GM23338 (cell line): ENCODE data around the gene GNG10. TPM values are rescaled to one million over a fixed set of nuclear protein-coding genes. Genes with fewer than 3 reads are reported as not detected.
A peak's percentile ranks its signal among the peaks of the same experiment; 100 is the strongest.

Experiments used
- ATAC-seq: fragments of 200-7000 bp; cut with Tn5 transposase; 3 replicates; pipeline ENCODE4 v1.9.1; 2020
- DNase-seq: peaks from one replicate; pipeline ENCODE4 v3.0.0-alpha.2; 2015; ENCODE audit warnings: low spot score
- H2AFZ ChIP-seq: fragments of 200-600 bp; sonication (generic); 2 replicates; pipeline ENCODE4 v1.8.0; 2016; ENCODE audit warnings: antibody characterized with exemption, mild to moderate bottlenecking, moderate library complexity
- H3F3A ChIP-seq: fragments of 200-600 bp; sonication (generic); replicated peaks from 2 replicates; pipeline ENCODE4 v1.8.0; 2017; ENCODE audit warnings: antibody characterized with exemption, mixed run types, low read depth
- H3K27ac ChIP-seq: fragments of 200-600 bp; sonication (generic); 2 replicates; pipeline ENCODE4 v1.6.1; 2016; ENCODE audit warnings: low read depth
- H3K27me3 ChIP-seq: fragments of 200-600 bp; sonication (generic); 2 replicates; pipeline ENCODE4 v1.8.0; 2016; ENCODE audit warnings: mild to moderate bottlenecking, mixed run types, moderate library complexity; ENCODE audit not compliant: insufficient read depth
- H3K36me3 ChIP-seq: fragments of 200-600 bp; sonication (generic); 2 replicates; pipeline ENCODE4 v1.8.0; 2016; ENCODE audit warnings: mild to moderate bottlenecking; ENCODE audit not compliant: insufficient read depth
- H3K4me1 ChIP-seq: fragments of 200-600 bp; sonication (generic); 2 replicates; pipeline ENCODE4 v1.8.0; 2016; ENCODE audit warnings: mild to moderate bottlenecking, moderate library complexity; ENCODE audit not compliant: insufficient read depth
- H3K4me2 ChIP-seq: fragments of 200-600 bp; sonication (generic); 2 replicates; pipeline ENCODE4 v1.7.1; 2017; ENCODE audit warnings: mixed run types
- H3K4me3 ChIP-seq: fragments of 200-600 bp; sonication (generic); 2 replicates; pipeline ENCODE4 v1.6.1; 2016; ENCODE audit warnings: mixed run types
- H3K79me2 ChIP-seq: fragments of 200-600 bp; sonication (generic); replicated peaks from 2 replicates; pipeline ENCODE4 v1.8.0; 2017; ENCODE audit warnings: mild to moderate bottlenecking; ENCODE audit not compliant: insufficient read depth
- H3K9me2 ChIP-seq: fragments of 200-600 bp; sonication (generic); 2 replicates; pipeline ENCODE4 v1.8.0; 2017; ENCODE audit not compliant: insufficient read depth
- H4K20me1 ChIP-seq: fragments of 200-600 bp; sonication (generic); replicated peaks from 2 replicates; pipeline ENCODE4 v1.8.0; 2017; ENCODE audit warnings: mild to moderate bottlenecking; ENCODE audit not compliant: insufficient read depth
- H3K27ac Mint-ChIP-seq: 2 replicates; pipeline ENCODE4 v1.8.0; 2020; ENCODE audit warnings: inconsistent platforms, mild to moderate bottlenecking, moderate library complexity, mixed read lengths
- H3K27me3 Mint-ChIP-seq: 3 replicates; pipeline ENCODE4 v1.8.0; 2022; ENCODE audit warnings: low read depth, mild to moderate bottlenecking, moderate library complexity, mixed read lengths, inconsistent platforms; ENCODE audit not compliant: insufficient read depth, poor library complexity
- H3K36me3 Mint-ChIP-seq: 3 replicates; pipeline ENCODE4 v1.8.0; 2021; ENCODE audit warnings: low read depth, mild to moderate bottlenecking, inconsistent platforms, moderate library complexity, mixed read lengths
- H3K4me1 Mint-ChIP-seq: 3 replicates; pipeline ENCODE4 v1.8.0; 2020; ENCODE audit warnings: mild to moderate bottlenecking, inconsistent platforms, mixed read lengths
- H3K4me3 Mint-ChIP-seq: 3 replicates; pipeline ENCODE4 v1.8.0; 2021; ENCODE audit warnings: moderate library complexity, mild to moderate bottlenecking, inconsistent platforms, mixed read lengths
- H3K9me3 Mint-ChIP-seq: 3 replicates; pipeline ENCODE4 v1.8.0; 2020; ENCODE audit warnings: moderate library complexity, mild to moderate bottlenecking, inconsistent platforms, mixed read lengths
- CREB1 ChIP-seq: fragments of 250-450 bp; sonication (Bioruptor Pico); IDR thresholded peaks from 2 replicates; pipeline ENCODE4 v1.5.0; 2020; ENCODE audit warnings: low read depth, mild to moderate bottlenecking, moderate library complexity
- EZH2 ChIP-seq: fragments of 200-600 bp; sonication (generic); IDR thresholded peaks from one replicate; pipeline ENCODE4 v1.8.0; 2017; ENCODE audit warnings: antibody characterized with exemption, mild to moderate bottlenecking, low read depth; ENCODE audit not compliant: unreplicated experiment
- EZH2phosphoT487 ChIP-seq: fragments of 200-600 bp; sonication (generic); IDR thresholded peaks from one replicate; pipeline ENCODE4 v1.8.1; 2018; ENCODE audit warnings: antibody characterized with exemption; ENCODE audit not compliant: unreplicated experiment
- JUNB ChIP-seq: IDR thresholded peaks from one replicate; pipeline ENCODE4 v1.6.1; 2016; ENCODE audit warnings: antibody characterized with exemption; ENCODE audit not compliant: unreplicated experiment
- NANOG ChIP-seq: IDR thresholded peaks from 2 replicates; pipeline ENCODE4 v1.6.1; 2016; ENCODE audit warnings: antibody characterized with exemption, borderline replicate concordance
- POLR2AphosphoS5 ChIP-seq: IDR thresholded peaks from 2 replicates; pipeline ENCODE4 v1.6.1; 2016; ENCODE audit warnings: antibody characterized with exemption, low read depth
- STAT1 ChIP-seq: IDR thresholded peaks from one replicate; pipeline ENCODE4 v1.6.1; 2016; ENCODE audit warnings: antibody characterized with exemption; ENCODE audit not compliant: unreplicated experiment
- ZNF114 ChIP-seq: fragments of 250-450 bp; sonication (Bioruptor Pico); IDR thresholded peaks from 2 replicates; pipeline ENCODE4 v1.5.0; 2020; ENCODE audit warnings: mild to moderate bottlenecking, moderate library complexity
- ZNF331 ChIP-seq: fragments of 250-450 bp; sonication (Bioruptor Pico); IDR thresholded peaks from 2 replicates; pipeline ENCODE4 v1.5.0; 2020; ENCODE audit warnings: low read depth, mild to moderate bottlenecking, moderate library complexity
- polyA plus RNA-seq: library from polyadenylated mRNA; unstranded; fragments of >200 nt; fragmentation: Nextera tagmentation; extraction: Ambion mirVana; gene quantifications from 2 replicates; pipeline ENCODE4 v1.2.1, GENCODE V29; 2016
- total RNA-seq: library from RNA; depleted of rRNA; stranded (reverse); fragments of >200 nt; shearing (Covaris generic); gene quantifications from 2 replicates; pipeline ENCODE4 v1.2.3, GENCODE V29; 2014
- TF ChIP-seq, protein P1 (sequence below): IDR thresholded peaks from 2 replicates; pipeline ENCODE4 v1.6.1; 2016; ENCODE audit warnings: antibody characterized with exemption
- TF ChIP-seq, protein P2 (sequence below): IDR thresholded peaks from one replicate; pipeline ENCODE4 v1.6.1; 2018; ENCODE audit warnings: antibody characterized with exemption; ENCODE audit not compliant: unreplicated experiment
- TF ChIP-seq, protein P3 (sequence below), 2 experiments: fragments of 200-600 bp in 1 of 2; sonication (generic) in 1 of 2; conservative IDR thresholded peaks; 2 replicates each; pipeline versions ENCODE4 v1.5.1 to v1.6.1; 2016 to 2017; ENCODE audit warnings: antibody characterized with exemption in 2 of 2, low read depth in 2 of 2, mild to moderate bottlenecking in 2 of 2, moderate library complexity in 1 of 2

The GNG10 gene
- total and polyA plus RNA-seq, 2 experiments from 2014 or later, result 49.9 to 61.2 TPM

DNA sequence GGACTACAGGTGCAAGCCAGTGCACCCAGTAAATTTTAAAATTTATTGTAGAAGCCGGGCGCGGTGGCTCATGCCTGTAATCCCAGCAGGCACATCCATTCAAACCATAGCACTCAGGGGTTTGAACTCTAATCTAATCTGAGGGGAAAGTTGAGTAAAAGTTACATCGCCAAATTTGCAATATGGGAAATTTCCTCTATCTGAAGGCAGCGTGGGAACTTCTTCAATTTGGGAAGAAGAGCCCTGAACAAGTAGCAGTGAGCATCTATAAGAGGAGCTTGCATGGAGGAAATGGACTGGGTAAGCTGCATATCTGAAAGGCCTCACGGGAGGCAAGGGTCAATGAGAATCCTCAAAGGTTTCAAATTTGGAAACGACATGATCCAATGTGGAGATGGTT lies 33.0 kb upstream of the GNG10 start (continued):
- TF ChIP-seq, protein P1, sequence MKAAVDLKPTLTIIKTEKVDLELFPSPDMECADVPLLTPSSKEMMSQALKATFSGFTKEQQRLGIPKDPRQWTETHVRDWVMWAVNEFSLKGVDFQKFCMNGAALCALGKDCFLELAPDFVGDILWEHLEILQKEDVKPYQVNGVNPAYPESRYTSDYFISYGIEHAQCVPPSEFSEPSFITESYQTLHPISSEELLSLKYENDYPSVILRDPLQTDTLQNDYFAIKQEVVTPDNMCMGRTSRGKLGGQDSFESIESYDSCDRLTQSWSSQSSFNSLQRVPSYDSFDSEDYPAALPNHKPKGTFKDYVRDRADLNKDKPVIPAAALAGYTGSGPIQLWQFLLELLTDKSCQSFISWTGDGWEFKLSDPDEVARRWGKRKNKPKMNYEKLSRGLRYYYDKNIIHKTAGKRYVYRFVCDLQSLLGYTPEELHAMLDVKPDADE, result no peak
- no peak for TF ChIP-seq EZH2phosphoT487

DNA sequence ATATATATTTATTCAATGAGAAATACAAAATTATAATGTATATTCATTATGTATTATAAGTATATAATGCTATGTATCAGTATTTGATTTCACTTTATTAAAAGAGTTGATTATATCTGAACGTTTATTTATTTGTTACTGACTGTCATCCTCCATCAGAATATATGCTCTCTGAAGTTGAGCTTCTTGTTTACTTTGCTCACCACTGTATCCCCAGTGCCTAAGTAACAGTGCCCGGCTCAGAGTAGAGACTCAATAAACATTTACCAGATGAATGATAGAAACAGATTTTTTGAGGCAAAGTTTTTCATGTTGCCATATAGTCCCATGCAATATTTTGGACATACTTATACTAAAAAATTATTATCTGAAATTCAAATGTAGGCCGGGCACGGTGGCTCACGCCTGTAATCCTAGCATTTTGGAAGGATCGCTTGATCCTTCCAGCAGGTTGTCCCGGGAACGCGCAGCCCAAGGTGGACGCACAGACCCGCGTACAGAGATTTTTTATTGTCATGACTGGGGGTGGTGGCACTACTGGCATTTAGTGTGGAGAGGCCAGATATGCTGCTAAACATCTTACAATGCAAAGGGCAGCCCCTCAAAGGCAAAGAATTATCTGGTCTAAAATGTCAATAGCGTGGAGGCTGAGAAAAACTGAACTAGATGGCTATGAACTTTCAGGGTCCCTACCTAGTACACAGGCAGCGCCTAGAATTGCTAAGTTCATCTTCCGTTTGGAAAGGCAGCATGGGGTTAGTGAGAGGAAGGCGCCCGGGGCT lies 31.0 kb upstream of the GNG10 start:
- no peaks in the 10 kb centered on the region for H3K36me3 Mint-ChIP-seq
- Histone ChIP-seq H4K20me1 (peaks cover 13% of the 10 kb centered on the region; the same call in 1 of the 2 replicates), H3K4me2 (peak overlapping the region; percentile 83), H3K27me3 (no peaks in the 10 kb centered on the region), H3K36me3 (no peaks in the 10 kb centered on the region), H3K79me2 (peaks cover 38% of the 10 kb centered on the region), H3K27ac (0 out of 2 replicates have a peak overlapping the region, but pooled peaks have one; percentile 79), H3K4me1 (peaks cover 8% of the 10 kb centered on the region), H3F3A (no peaks in the 10 kb centered on the region), H2AFZ (peak overlapping the region; percentile 96), H3K9me2 (no peaks in the 10 kb centered on the region), H3K4me3 (peak overlapping the region; percentile 78)
- ATAC-seq, result peak; percentile 29
- H3K27ac Mint-ChIP-seq, result peak overlapping the region; percentile 76
- peaks cover 33% of the 10 kb centered on the region for H3K4me1 Mint-ChIP-seq
- peak; percentile 32 for DNase-seq
- no peaks in the 10 kb centered on the region for H3K9me3 Mint-ChIP-seq
- H3K4me3 Mint-ChIP-seq, result peak overlapping the region; percentile 95
- H3K27me3 Mint-ChIP-seq, result peaks cover 4% of the 10 kb centered on the region
- TF ChIP-seq, protein P1, result no peak
- TF ChIP-seq EZH2phosphoT487 (no peak), CREB1 (CRISPR knock-in tag) (no peak), JUNB (no peak), NANOG (no peak), STAT1 (no peak), EZH2 (no peak), POLR2AphosphoS5 (no peak), ZNF331 (CRISPR knock-in tag) (no peak), ZNF114 (no peak)
- TF ChIP-seq, protein P2, sequence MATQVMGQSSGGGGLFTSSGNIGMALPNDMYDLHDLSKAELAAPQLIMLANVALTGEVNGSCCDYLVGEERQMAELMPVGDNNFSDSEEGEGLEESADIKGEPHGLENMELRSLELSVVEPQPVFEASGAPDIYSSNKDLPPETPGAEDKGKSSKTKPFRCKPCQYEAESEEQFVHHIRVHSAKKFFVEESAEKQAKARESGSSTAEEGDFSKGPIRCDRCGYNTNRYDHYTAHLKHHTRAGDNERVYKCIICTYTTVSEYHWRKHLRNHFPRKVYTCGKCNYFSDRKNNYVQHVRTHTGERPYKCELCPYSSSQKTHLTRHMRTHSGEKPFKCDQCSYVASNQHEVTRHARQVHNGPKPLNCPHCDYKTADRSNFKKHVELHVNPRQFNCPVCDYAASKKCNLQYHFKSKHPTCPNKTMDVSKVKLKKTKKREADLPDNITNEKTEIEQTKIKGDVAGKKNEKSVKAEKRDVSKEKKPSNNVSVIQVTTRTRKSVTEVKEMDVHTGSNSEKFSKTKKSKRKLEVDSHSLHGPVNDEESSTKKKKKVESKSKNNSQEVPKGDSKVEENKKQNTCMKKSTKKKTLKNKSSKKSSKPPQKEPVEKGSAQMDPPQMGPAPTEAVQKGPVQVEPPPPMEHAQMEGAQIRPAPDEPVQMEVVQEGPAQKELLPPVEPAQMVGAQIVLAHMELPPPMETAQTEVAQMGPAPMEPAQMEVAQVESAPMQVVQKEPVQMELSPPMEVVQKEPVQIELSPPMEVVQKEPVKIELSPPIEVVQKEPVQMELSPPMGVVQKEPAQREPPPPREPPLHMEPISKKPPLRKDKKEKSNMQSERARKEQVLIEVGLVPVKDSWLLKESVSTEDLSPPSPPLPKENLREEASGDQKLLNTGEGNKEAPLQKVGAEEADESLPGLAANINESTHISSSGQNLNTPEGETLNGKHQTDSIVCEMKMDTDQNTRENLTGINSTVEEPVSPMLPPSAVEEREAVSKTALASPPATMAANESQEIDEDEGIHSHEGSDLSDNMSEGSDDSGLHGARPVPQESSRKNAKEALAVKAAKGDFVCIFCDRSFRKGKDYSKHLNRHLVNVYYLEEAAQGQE, result no peak
- TF ChIP-seq, protein P3, sequence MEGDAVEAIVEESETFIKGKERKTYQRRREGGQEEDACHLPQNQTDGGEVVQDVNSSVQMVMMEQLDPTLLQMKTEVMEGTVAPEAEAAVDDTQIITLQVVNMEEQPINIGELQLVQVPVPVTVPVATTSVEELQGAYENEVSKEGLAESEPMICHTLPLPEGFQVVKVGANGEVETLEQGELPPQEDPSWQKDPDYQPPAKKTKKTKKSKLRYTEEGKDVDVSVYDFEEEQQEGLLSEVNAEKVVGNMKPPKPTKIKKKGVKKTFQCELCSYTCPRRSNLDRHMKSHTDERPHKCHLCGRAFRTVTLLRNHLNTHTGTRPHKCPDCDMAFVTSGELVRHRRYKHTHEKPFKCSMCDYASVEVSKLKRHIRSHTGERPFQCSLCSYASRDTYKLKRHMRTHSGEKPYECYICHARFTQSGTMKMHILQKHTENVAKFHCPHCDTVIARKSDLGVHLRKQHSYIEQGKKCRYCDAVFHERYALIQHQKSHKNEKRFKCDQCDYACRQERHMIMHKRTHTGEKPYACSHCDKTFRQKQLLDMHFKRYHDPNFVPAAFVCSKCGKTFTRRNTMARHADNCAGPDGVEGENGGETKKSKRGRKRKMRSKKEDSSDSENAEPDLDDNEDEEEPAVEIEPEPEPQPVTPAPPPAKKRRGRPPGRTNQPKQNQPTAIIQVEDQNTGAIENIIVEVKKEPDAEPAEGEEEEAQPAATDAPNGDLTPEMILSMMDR (conservative IDR thresholded peaks at IDR 0.05; ENCODE audit: low read depth in 2 of 2), result no peak
